HG03558 (cell line): ENCODE measurements around the gene TAB3.

ENCODE experiments used
- ATAC-seq: cut with Tn5 transposase; IDR thresholded peaks from one replicate; pipeline ENCODE4 v1.9.1; 2021; ENCODE audit warnings: moderate number of reproducible peaks; ENCODE audit not compliant: unreplicated experiment; ENCODE audit errors: extremely low read depth

Gene TAB3

GRCh38 chrX:30887288-30887687 lies 1.8 kb downstream of the TAB3 start:
- ATAC-seq: no peak

- ATAC-seq: no peak
Observed at GRCh38 chrX:30885136-30885535, 3.9 kb downstream of the TAB3 start.

- ATAC-seq: no peak
Observed at GRCh38 chrX:30883138-30883537, 5.9 kb downstream of the TAB3 start.

GRCh38 chrX:30881797-30882196 lies 7.3 kb downstream of the TAB3 start:
- no peak for ATAC-seq

- no peak for ATAC-seq
Observed at GRCh38 chrX:30881390-30881789, 7.7 kb downstream of the TAB3 start.

GRCh38 chrX:30880058-30880457 lies 9.0 kb downstream of the TAB3 start:
- no peak for ATAC-seq

- no peak for ATAC-seq
Observed at GRCh38 chrX:30876367-30876766, 12.7 kb downstream of the TAB3 start.

- ATAC-seq: no peak
Observed at GRCh38 chrX:30875957-30876356, 13.1 kb downstream of the TAB3 start.

- ATAC-seq: no peak
Observed at GRCh38 chrX:30874851-30875250, 14.2 kb downstream of the TAB3 start.

GRCh38 chrX:30870572-30870971 lies 18.5 kb downstream of the TAB3 start:
- ATAC-seq: no peak

- no peak for ATAC-seq
Observed at GRCh38 chrX:30865612-30866011, 23.4 kb downstream of the TAB3 start.

GRCh38 chrX:30865015-30865414 lies 24.0 kb downstream of the TAB3 start:
- no peak for ATAC-seq

- ATAC-seq: no peak
Observed at GRCh38 chrX:30864383-30864785, 24.7 kb downstream of the TAB3 start.

GRCh38 chrX:30863974-30864373 lies 25.1 kb downstream of the TAB3 start:
- ATAC-seq: no peak

- no peak for ATAC-seq
Observed at GRCh38 chrX:30858098-30858497, 31.0 kb downstream of the TAB3 start.

GRCh38 chrX:30851449-30851848 lies 37.6 kb downstream of the TAB3 start:
- no peak for ATAC-seq

GRCh38 chrX:30835373-30835772 lies 53.7 kb downstream of the TAB3 start:
- ATAC-seq: no peak

GRCh38 chrX:30833896-30834295 lies 55.2 kb downstream of the TAB3 start:
- ATAC-seq: no peak

- no peak for ATAC-seq
Observed at GRCh38 chrX:30831082-30831481, 58.0 kb downstream of the TAB3 start.

- no peak for ATAC-seq
Observed at GRCh38 chrX:30830326-30830943, 58.6 kb downstream of the TAB3 start.

- no peak for ATAC-seq
Observed at GRCh38 chrX:30824275-30824674, 64.8 kb downstream of the TAB3 start.

GRCh38 chrX:30822764-30823163 lies 66.3 kb downstream of the TAB3 start:
- no peak for ATAC-seq
